ENCODE results near the gene ITGB2. TPM values are rescaled to one million over a fixed set of nuclear protein-coding genes. Genes with fewer than 3 reads are reported as not detected.

Gene ITGB2
- total RNA-seq, 1 experiment from 2014 or later: 1.5 TPM

DNA sequence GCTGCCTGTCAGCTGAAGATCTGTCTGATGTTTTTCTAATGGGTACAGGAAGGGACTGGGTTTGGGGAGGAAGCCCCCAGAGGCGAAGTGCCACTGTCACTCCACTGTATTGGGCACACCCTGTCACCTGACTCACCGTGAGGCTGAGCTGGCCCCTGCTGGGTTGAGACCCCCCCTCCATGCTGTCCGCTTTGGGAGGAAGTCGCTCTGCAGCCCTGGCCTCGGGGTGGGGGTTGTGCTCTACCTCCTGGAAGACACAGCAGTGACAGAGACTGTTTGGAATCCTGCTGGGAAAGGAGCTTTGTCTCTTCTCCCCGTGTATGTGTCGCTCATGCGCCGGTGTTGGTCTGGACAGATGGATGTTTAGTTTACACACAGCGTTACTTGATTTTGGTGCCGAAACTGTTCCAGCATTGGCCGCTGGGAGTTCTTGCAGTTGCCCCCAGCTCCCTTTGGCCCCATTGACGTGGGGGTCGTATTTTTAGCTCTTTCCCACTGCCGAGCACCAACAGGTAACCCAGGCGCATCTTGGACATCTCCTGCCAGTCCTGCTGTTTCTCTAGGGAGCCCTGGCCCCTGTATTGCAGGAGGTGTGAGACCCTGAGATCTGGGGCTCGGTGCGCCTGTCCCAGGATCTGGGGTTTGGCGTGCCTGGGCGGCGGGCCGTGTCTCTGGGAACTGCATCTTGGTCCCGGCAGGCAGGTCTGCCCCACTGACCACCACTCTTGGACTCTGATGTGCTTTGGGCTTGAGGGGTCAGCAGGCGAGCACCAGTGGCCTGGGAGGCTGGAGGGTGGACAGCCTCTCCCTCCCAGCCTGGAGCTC, 49.4 kb upstream of the ITGB2 start:
- ChIA-PET POLR2A (no interaction called here), CTCF (interaction anchor here (0.8 to 3.7 kb wide), 5 partner anchors 13 to 168 kb away, joined by 3 to 24 read pairs (median 4); no protein-coding TSS in a partner anchor)
- H3K27me3 Mint-ChIP-seq (ENCODE audit: low read depth): no peaks in the 10 kb centered on the region
- H3K9me3 Mint-ChIP-seq: no peaks in the 10 kb centered on the region
- H3K4me1 Mint-ChIP-seq: peaks cover 15% of the 10 kb centered on the region
- H3K27ac Mint-ChIP-seq: peak overlapping the region; percentile 46
- no peak for TF ChIP-seq ATF1 (CRISPR knock-in tag; IDR thresholded peaks at IDR 0.05)
- no peak for TF ChIP-seq JAZF1 (CRISPR knock-in tag; IDR thresholded peaks at IDR 0.05)
- TF ChIP-seq ZNF423 (CRISPR knock-in tag; IDR thresholded peaks at IDR 0.05): no peak
- TF ChIP-seq, protein P1, sequence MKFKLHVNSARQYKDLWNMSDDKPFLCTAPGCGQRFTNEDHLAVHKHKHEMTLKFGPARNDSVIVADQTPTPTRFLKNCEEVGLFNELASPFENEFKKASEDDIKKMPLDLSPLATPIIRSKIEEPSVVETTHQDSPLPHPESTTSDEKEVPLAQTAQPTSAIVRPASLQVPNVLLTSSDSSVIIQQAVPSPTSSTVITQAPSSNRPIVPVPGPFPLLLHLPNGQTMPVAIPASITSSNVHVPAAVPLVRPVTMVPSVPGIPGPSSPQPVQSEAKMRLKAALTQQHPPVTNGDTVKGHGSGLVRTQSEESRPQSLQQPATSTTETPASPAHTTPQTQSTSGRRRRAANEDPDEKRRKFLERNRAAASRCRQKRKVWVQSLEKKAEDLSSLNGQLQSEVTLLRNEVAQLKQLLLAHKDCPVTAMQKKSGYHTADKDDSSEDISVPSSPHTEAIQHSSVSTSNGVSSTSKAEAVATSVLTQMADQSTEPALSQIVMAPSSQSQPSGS (CRISPR knock-in tag; IDR thresholded peaks at IDR 0.05; ENCODE audit: borderline replicate concordance, low read depth): no peak
- no peak for TF ChIP-seq CREM (CRISPR knock-in tag; IDR thresholded peaks at IDR 0.05)
- TF ChIP-seq GABPB1 (CRISPR knock-in tag; IDR thresholded peaks at IDR 0.05): no peak
- no peak for TF ChIP-seq TP53 (CRISPR knock-in tag; IDR thresholded peaks at IDR 0.05)
- no peak for TF ChIP-seq JUN (CRISPR knock-in tag; IDR thresholded peaks at IDR 0.05)
- TF ChIP-seq MLX (CRISPR knock-in tag; IDR thresholded peaks at IDR 0.05): no peak
- no peak for TF ChIP-seq KAT7 (CRISPR knock-in tag; IDR thresholded peaks at IDR 0.05; ENCODE audit: borderline replicate concordance)
- no peak for TF ChIP-seq TEAD1 (CRISPR knock-in tag; IDR thresholded peaks at IDR 0.05)
- TF ChIP-seq E2F4 (CRISPR knock-in tag; IDR thresholded peaks at IDR 0.05; ENCODE audit: borderline replicate concordance, low read depth): no peak
- TF ChIP-seq ETV6 (CRISPR knock-in tag; IDR thresholded peaks at IDR 0.05): no peak
- no peak for TF ChIP-seq RELA (CRISPR knock-in tag; IDR thresholded peaks at IDR 0.05; ENCODE audit: borderline replicate concordance)
- TF ChIP-seq, protein P2, sequence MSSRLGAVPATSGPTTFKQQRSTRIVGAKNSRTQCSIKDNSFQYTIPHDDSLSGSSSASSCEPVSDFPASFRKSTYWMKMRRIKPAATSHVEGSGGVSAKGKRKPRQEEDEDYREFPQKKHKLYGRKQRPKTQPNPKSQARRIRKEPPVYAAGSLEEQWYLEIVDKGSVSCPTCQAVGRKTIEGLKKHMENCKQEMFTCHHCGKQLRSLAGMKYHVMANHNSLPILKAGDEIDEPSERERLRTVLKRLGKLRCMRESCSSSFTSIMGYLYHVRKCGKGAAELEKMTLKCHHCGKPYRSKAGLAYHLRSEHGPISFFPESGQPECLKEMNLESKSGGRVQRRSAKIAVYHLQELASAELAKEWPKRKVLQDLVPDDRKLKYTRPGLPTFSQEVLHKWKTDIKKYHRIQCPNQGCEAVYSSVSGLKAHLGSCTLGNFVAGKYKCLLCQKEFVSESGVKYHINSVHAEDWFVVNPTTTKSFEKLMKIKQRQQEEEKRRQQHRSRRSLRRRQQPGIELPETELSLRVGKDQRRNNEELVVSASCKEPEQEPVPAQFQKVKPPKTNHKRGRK (CRISPR knock-in tag; IDR thresholded peaks at IDR 0.05; ENCODE audit: borderline replicate concordance): no peak
- ATAC-seq: no peak
- no peak overlapping the region for H3K4me3 Mint-ChIP-seq
- peaks cover 19% of the 10 kb centered on the region for H3K36me3 Mint-ChIP-seq
- DNase-seq (ENCODE audit: low spot score): no peak

DNA sequence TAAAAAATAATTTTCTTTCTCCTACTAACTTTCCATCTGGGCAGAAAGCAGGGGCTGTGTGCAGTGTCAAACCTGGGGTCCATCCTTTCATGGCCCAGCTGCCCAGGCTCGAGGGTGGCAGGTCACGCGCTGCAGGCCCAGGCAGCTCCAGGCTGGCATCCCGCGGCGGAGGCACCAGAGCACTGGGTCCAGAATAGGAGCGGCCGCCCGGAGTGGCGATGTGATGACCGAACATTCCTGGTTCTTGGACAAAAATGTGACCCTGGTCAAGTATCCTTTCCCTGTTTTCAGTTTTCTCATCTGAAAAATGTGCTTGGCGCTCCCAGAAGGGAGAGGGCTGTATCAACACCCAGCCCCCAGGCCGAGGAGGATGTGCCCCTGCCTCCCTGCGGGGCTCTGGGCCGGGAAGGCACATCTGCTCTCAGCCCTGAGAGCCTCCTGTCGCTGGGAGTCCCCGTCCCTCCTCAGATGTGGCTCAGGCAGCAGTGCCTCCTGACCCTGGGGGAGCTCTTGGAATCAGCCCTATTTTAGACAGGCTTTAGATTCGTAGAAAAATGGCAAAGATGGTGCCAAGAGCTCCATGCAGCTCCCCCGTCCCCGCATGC, 48.5 kb upstream of the ITGB2 start:
- no peak for ATAC-seq
- POLR2A ChIA-PET: no interaction called here
- no peak for DNase-seq (ENCODE audit: low spot score)
- Mint-ChIP-seq H3K27ac (peak overlapping the region; percentile 46), H3K36me3 (peaks cover 19% of the 10 kb centered on the region), H3K4me1 (peaks cover 15% of the 10 kb centered on the region), H3K9me3 (no peaks in the 10 kb centered on the region), H3K4me3 (no peak overlapping the region), H3K27me3 (ENCODE audit: low read depth) (no peaks in the 10 kb centered on the region)
- CTCF ChIA-PET: interaction anchor here (0.7 to 1.4 kb wide), 3 partner anchors 14 to 407 kb away, joined by 3 to 4 read pairs (median 3); no protein-coding TSS in a partner anchor
- no peak for TF ChIP-seq ETV6 (CRISPR knock-in tag; IDR thresholded peaks at IDR 0.05)
- no peak for TF ChIP-seq TEAD1 (CRISPR knock-in tag; IDR thresholded peaks at IDR 0.05)
- no peak for TF ChIP-seq KAT7 (CRISPR knock-in tag; IDR thresholded peaks at IDR 0.05; ENCODE audit: borderline replicate concordance)
- no peak for TF ChIP-seq FOXK1 (CRISPR knock-in tag; IDR thresholded peaks at IDR 0.05)
- TF ChIP-seq MYBL2 (CRISPR knock-in tag; IDR thresholded peaks at IDR 0.05): no peak
- TF ChIP-seq, protein P3, sequence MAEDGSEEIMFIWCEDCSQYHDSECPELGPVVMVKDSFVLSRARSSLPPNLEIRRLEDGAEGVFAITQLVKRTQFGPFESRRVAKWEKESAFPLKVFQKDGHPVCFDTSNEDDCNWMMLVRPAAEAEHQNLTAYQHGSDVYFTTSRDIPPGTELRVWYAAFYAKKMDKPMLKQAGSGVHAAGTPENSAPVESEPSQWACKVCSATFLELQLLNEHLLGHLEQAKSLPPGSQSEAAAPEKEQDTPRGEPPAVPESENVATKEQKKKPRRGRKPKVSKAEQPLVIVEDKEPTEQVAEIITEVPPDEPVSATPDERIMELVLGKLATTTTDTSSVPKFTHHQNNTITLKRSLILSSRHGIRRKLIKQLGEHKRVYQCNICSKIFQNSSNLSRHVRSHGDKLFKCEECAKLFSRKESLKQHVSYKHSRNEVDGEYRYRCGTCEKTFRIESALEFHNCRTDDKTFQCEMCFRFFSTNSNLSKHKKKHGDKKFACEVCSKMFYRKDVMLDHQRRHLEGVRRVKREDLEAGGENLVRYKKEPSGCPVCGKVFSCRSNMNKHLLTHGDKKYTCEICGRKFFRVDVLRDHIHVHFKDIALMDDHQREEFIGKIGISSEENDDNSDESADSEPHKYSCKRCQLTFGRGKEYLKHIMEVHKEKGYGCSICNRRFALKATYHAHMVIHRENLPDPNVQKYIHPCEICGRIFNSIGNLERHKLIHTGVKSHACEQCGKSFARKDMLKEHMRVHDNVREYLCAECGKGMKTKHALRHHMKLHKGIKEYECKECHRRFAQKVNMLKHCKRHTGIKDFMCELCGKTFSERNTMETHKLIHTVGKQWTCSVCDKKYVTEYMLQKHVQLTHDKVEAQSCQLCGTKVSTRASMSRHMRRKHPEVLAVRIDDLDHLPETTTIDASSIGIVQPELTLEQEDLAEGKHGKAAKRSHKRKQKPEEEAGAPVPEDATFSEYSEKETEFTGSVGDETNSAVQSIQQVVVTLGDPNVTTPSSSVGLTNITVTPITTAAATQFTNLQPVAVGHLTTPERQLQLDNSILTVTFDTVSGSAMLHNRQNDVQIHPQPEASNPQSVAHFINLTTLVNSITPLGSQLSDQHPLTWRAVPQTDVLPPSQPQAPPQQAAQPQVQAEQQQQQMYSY (CRISPR knock-in tag; IDR thresholded peaks at IDR 0.05): no peak
- no peak for TF ChIP-seq ZNF423 (CRISPR knock-in tag; IDR thresholded peaks at IDR 0.05)
- TF ChIP-seq USF1 (CRISPR knock-in tag; IDR thresholded peaks at IDR 0.05): no peak
- TF ChIP-seq, protein P4, sequence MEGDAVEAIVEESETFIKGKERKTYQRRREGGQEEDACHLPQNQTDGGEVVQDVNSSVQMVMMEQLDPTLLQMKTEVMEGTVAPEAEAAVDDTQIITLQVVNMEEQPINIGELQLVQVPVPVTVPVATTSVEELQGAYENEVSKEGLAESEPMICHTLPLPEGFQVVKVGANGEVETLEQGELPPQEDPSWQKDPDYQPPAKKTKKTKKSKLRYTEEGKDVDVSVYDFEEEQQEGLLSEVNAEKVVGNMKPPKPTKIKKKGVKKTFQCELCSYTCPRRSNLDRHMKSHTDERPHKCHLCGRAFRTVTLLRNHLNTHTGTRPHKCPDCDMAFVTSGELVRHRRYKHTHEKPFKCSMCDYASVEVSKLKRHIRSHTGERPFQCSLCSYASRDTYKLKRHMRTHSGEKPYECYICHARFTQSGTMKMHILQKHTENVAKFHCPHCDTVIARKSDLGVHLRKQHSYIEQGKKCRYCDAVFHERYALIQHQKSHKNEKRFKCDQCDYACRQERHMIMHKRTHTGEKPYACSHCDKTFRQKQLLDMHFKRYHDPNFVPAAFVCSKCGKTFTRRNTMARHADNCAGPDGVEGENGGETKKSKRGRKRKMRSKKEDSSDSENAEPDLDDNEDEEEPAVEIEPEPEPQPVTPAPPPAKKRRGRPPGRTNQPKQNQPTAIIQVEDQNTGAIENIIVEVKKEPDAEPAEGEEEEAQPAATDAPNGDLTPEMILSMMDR (IDR thresholded peaks at IDR 0.05): no peak
- TF ChIP-seq, protein P5, sequence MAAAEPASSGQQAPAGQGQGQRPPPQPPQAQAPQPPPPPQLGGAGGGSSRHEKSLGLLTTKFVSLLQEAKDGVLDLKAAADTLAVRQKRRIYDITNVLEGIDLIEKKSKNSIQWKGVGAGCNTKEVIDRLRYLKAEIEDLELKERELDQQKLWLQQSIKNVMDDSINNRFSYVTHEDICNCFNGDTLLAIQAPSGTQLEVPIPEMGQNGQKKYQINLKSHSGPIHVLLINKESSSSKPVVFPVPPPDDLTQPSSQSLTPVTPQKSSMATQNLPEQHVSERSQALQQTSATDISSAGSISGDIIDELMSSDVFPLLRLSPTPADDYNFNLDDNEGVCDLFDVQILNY (CRISPR knock-in tag; IDR thresholded peaks at IDR 0.05): no peak
